GM18526 (cell line): ENCODE data around the gene GPX5.

ENCODE experiments used
- POLR2A ChIP-seq: IDR thresholded peaks from 3 replicates; pipeline ENCODE4 v1.6.1; 2011; ENCODE audit not compliant: insufficient read length; ENCODE audit errors: extremely low read depth

The GPX5 gene

GRCh38 chr6:28568515-28569108 is 42.9 kb downstream of the GPX5 start:
- TF ChIP-seq POLR2A: no peak

GRCh38 chr6:28569748-28570147 is 44.1 kb downstream of the GPX5 start:
- TF ChIP-seq POLR2A: no peak

GRCh38 chr6:28580475-28580874 is 54.8 kb downstream of the GPX5 start:
- TF ChIP-seq POLR2A: no peak

GRCh38 chr6:28583463-28583862 is 57.8 kb downstream of the GPX5 start:
- no peak for TF ChIP-seq POLR2A
